ENCODE measurements around the gene ILF2.

DNA sequence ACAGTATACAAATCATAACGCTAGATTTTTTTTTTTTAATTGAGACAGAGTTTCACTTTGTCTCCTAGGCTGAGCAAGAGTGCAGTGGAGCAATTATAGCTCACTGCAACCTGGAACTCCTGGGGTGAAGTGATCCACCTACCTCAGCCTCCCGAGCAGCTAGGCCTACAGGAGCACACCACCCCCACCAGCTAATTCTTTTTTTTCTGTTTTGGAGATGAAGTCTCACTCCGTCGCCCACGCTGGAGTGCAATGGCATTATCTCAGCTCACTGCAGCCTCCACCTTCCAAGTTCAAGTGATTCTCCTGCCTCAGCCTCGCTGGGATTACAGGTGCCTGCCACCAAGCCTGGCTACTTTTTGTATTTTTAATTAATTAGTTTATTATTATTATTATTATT is 29.0 kb upstream of the ILF2 start:
- TF ChIP-seq TAF1 (IDR thresholded peaks at IDR 0.05; ENCODE audit: borderline replicate concordance, insufficient read depth, low read length) (no peak), POLR2AphosphoS5 (IDR thresholded peaks at IDR 0.05; ENCODE audit: low read depth, low read length) (no peak), FOXP2 (optimal IDR thresholded peaks at IDR 0.05; ENCODE audit: borderline replicate concordance, extremely low read depth, extremely low read length, insufficient read depth) (no peak), SIN3A (IDR thresholded peaks at IDR 0.05; ENCODE audit: borderline replicate concordance, insufficient read depth, low read length) (no peak)
- TF ChIP-seq, protein P1, sequence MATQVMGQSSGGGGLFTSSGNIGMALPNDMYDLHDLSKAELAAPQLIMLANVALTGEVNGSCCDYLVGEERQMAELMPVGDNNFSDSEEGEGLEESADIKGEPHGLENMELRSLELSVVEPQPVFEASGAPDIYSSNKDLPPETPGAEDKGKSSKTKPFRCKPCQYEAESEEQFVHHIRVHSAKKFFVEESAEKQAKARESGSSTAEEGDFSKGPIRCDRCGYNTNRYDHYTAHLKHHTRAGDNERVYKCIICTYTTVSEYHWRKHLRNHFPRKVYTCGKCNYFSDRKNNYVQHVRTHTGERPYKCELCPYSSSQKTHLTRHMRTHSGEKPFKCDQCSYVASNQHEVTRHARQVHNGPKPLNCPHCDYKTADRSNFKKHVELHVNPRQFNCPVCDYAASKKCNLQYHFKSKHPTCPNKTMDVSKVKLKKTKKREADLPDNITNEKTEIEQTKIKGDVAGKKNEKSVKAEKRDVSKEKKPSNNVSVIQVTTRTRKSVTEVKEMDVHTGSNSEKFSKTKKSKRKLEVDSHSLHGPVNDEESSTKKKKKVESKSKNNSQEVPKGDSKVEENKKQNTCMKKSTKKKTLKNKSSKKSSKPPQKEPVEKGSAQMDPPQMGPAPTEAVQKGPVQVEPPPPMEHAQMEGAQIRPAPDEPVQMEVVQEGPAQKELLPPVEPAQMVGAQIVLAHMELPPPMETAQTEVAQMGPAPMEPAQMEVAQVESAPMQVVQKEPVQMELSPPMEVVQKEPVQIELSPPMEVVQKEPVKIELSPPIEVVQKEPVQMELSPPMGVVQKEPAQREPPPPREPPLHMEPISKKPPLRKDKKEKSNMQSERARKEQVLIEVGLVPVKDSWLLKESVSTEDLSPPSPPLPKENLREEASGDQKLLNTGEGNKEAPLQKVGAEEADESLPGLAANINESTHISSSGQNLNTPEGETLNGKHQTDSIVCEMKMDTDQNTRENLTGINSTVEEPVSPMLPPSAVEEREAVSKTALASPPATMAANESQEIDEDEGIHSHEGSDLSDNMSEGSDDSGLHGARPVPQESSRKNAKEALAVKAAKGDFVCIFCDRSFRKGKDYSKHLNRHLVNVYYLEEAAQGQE (IDR thresholded peaks at IDR 0.05; ENCODE audit: insufficient read depth in 1 of 2, low read depth in 2 of 2, low read length in 2 of 2), result no peak
